ENCODE results near the gene RTF2. TPM values are rescaled to one million over a fixed set of nuclear protein-coding genes. Genes with fewer than 3 reads are reported as not detected.

RTF2 gene
- total and polyA plus RNA-seq, 2 of the 13 experiments (the other 11 are each of a cell fraction or from before 2014, with no cell fraction given), result 81.8 to 142 TPM

DNA sequence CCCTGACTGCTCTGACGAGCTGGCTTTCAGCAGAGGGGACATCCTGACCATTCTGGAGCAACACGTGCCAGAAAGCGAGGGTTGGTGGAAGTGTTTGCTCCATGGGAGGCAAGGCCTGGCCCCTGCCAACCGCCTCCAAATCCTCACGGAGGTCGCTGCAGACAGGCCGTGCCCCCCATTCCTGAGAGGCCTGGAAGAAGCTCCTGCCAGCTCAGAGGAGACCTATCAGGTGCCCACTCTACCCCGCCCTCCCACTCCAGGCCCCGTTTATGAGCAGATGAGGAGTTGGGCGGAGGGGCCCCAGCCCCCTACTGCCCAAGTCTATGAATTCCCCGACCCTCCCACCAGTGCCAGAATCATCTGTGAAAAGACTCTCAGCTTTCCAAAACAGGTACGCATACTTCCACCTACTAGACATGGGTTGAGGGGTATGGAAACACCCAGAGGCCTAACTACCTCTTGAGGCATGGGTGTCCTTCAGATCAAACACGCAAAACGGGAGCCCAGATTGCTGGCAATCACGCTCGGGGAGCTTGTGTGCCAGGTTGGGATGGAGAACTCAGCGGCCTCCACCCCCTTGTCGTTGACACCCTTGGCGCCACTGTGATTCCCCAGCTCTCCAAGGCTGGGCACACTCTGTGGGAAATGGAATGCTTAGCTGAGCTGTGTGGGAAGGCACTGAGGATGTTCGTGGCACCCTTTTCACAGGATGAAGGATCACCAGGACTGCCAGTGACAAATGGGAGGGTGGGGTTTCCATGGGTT is 31.0 kb upstream of the RTF2 start (continued):
- TF ChIP-seq, protein P1, sequence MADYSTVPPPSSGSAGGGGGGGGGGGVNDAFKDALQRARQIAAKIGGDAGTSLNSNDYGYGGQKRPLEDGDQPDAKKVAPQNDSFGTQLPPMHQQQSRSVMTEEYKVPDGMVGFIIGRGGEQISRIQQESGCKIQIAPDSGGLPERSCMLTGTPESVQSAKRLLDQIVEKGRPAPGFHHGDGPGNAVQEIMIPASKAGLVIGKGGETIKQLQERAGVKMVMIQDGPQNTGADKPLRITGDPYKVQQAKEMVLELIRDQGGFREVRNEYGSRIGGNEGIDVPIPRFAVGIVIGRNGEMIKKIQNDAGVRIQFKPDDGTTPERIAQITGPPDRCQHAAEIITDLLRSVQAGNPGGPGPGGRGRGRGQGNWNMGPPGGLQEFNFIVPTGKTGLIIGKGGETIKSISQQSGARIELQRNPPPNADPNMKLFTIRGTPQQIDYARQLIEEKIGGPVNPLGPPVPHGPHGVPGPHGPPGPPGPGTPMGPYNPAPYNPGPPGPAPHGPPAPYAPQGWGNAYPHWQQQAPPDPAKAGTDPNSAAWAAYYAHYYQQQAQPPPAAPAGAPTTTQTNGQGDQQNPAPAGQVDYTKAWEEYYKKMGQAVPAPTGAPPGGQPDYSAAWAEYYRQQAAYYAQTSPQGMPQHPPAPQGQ (CRISPR knock-in tag; IDR thresholded peaks at IDR 0.05; ENCODE audit: borderline replicate concordance), result no peak
- TF ChIP-seq ZNF530 (CRISPR knock-in tag; IDR thresholded peaks at IDR 0.05; ENCODE audit: low read depth) (no peak), HES4 (CRISPR knock-in tag; IDR thresholded peaks at IDR 0.05; ENCODE audit: borderline replicate concordance) (no peak), GTF3A (CRISPR knock-in tag; conservative IDR thresholded peaks at IDR 0.05) (no peak), ZNF781 (CRISPR knock-in tag; IDR thresholded peaks at IDR 0.05; ENCODE audit: borderline replicate concordance, not compliant biosample characterization) (no peak), ZMYM2 (CRISPR knock-in tag; IDR thresholded peaks at IDR 0.05) (no peak), FOXK1 (CRISPR knock-in tag; IDR thresholded peaks at IDR 0.05; ENCODE audit: borderline replicate concordance, low read depth) (no peak), ZNF660 (CRISPR knock-in tag; IDR thresholded peaks at IDR 0.05; ENCODE audit: borderline replicate concordance, low read depth) (no peak), ZNF431 (CRISPR knock-in tag; IDR thresholded peaks at IDR 0.05; ENCODE audit: borderline replicate concordance, low read depth) (no peak), ZNF605 (CRISPR knock-in tag; IDR thresholded peaks at IDR 0.05) (no peak), KLF6 (CRISPR knock-in tag; IDR thresholded peaks at IDR 0.05) (no peak), PLRG1 (conservative IDR thresholded peaks at IDR 0.05) (no peak)
